Activated gamma-delta T cell (primary cell): Measurements from ENCODE around the gene UTP4.
"Not testable (repeated sequence)": the region's sequence is repeated elsewhere in the genome, so short reads cannot be mapped to it uniquely, and the experiment has no call there.

Source experiments
- DNase-seq: peaks from one replicate; lab custom pipeline; 2025; lab: John Stamatoyannopoulos, UW

The UTP4 gene

DNA sequence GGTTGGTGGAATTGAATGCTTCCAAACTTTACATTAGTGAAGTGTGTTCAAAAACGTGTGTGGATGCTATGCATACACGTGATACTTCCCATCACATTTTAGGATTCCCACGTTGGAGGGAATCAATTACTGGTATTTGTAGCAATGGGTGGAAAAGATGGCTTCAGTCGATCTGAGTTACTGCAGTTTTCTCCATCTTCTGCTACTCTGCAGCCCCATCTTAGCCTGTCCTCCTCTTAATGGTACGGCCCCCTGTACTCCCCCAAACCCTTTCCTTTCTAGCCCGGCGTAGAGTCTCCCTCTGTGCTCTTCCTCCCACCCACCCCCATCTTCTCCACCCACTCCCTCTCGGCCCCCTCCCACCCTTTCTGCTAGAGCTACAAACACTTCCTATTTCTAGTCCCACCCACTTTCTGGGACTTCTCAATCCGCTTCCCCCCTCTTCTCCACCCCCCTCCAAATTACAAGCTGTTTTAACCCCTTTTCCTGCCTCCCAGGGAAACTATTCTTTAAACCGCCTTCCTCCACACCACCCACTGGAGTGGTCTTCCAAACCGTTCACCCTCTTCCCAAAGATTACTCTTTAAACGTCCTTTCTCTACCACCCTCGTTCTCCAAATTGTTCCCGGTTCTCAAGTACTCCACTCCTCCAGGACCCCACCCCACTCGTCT, 1.1 kb upstream of the UTP4 start:
- no peak for DNase-seq

DNA sequence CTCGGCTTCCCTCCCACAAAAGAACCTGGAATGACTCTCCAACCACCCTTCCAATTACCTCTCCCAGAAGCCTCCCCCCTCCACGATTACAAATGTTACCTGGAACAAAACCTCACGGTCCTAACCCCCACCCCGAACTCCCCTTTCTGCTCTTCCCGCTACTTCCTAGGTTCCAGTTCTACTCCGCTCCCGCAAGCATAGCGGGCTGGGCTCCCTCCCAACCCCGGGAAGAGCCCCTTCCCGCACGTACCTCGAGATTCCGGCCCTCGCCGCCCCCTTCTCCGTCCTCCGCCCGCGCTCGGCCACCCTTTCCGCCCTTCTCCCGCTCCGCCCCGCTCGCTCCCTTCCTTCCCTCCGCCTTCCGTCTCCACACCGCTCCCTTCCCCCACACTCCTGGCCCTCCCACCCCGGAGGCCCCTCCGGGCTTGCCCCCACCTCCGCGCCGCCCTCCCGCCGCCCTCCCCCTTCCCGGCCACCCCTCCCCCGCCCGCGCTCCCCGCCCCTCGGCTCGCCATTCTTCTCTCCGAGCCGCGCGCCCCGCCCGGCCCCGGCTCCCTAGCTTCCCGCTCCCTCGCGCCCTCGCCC, 518 bp upstream of the UTP4 start:
- DNase-seq = peak; percentile 65

DNA sequence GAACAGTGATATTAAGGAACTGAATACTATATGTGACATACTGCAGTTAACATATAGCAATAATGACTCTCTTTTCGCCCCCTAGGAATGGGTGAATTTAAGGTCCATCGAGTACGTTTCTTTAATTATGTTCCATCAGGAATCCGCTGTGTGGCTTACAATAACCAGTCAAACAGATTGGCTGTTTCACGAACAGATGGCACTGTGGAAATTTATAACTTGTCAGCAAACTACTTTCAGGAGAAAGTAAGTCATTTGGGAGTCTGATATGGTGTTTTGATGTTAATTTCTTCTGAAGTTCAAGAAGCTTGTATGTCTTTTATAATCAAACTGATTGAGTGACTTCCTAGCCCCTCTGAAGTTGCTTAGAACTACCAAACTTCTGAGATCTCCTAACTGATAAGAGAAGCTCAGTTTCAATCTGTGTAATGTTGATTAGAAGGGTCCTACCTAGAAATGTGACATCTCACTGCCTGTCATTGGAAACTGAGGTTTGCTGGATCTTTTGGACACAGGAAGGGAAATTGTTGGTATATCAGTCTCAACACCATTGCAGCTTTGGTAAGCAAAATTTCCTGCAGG, 1.0 kb downstream of the UTP4 start:
- no peak for DNase-seq

DNA sequence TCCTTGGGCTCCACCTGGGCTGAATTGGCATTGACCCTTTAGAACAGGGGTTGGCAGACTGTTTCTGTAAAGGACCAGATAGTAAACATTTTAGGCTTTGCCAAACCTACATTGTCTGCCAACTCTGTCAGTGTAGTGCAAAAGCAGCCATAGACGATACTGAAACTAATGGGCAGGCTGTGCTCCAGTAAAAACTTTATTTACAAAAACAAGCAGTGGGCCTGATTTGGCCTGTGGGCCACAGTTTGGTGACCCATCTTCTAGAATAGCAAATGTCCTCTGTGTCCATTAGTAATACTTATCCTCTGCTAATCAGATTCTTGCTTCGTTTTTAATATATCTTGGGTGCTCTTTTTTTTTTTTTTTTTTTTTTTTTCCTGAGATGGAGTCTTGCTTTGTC, 6.2 kb downstream of the UTP4 start:
- DNase-seq = no peak

DNA sequence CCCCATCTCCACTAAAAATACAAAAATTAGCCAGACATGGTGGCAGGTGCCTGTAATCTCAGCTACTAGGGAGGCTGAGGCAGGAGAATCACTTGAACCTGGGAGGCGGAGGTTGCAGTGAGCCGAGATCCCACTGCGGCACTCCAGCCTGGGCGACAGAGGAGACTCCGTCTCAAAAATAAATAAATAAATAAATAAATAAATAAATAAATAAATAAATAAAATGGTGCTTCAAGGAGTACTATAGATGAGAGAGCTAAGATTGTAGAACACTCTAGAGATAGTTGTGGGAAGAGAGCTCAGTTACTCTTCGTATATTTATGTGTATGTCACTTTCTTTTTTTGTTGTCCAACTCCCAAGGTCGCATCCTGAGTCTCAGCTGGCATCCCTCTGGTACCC, 7.0 kb downstream of the UTP4 start:
- DNase-seq = not testable (repeated sequence)

DNA sequence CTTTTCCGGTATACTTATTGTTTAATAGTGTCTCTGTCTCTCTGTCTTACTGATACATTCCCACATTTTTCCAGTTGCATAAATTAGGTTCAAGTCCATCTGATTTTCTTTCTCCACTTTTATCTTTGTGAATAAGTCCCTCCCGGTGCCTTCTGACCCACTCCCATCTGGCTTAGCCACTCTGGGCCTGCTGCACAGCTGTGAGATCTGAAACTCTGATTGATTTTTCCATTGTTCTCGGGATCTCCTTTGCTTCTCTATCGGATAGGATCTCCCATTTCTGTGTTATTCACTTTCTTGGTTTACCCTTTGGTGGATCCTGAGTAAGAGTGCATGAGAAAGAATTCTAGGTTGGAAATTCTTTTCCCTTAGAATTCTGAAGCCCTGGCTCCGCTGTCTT, 8.6 kb downstream of the UTP4 start:
- no peak for DNase-seq

DNA sequence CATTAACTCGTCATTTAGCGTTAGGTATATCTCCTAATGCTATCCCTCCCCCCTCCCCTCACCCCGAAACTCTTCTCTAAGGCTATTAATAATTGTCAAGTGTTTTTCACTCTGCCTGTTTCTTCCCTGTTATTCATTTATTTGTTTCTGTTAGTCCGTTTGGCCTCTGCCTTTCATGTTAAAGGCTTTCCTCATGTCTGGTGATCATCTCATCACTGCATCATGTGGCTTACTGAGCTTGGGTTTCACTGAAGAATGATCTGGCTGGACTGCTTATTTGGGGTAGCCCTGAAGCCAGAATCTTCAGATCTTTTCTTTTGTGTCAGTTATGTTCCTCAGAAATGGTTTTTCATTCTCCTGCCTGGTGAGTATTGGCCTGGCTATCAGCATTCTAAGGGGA, 9.5 kb downstream of the UTP4 start:
- no peak for DNase-seq

DNA sequence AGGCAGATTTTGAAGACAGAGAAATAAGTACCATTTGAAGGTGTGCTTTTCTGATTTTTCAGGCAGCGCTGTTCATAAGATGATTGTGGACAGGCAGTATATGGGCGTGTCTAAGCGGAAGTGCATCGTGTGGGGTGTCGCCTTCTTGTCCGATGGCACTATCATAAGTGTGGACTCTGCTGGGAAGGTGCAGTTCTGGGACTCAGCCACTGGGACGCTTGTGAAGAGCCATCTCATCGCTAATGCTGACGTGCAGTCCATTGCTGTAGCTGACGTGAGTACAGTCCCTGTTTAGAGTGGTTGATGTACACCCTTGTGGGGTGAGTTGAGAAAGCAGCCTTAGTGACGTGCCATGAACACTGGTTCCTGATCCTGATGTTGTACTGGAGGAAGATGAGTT, 10.7 kb downstream of the UTP4 start:
- no peak for DNase-seq

DNA sequence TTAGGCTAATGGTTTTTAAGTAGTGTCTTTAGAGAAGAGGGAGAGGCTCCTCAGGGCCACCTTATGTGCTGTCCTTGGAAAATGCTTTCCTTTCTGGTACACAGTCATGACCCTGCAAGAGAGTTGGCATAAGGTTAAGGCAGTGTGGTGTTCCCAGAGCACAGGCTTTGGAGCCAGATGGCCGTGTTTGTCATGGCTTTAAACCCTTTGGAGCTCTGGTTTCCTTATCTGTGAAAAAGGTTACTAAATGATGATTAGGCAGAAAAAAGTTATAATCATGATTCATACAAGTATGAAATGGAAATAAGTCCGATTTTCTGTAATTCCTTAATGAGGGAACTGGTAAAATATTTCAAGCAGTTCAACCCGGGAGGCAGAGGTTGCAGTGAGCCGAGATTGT, 13.2 kb downstream of the UTP4 start:
- DNase-seq = no peak

DNA sequence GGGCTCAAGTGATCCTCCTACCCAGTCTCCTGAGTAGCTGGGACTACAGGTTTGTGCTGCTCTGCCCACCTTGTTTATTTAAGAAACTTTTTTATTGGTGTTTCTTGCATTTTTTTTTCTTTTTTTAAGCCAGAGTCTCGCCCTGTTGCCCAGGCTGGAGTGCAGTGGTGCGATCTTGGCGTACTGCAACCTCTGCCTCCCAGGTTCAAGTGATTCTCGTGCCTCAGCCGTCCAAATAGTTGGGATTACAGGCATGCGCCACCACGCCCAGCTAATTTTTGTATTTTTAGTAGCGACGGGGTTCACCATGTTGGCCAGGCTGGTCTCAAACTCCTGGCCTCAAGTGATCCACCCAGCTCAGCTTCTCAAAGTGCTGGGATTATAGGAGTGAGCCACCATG, 17.2 kb downstream of the UTP4 start:
- not testable (repeated sequence) for DNase-seq

DNA sequence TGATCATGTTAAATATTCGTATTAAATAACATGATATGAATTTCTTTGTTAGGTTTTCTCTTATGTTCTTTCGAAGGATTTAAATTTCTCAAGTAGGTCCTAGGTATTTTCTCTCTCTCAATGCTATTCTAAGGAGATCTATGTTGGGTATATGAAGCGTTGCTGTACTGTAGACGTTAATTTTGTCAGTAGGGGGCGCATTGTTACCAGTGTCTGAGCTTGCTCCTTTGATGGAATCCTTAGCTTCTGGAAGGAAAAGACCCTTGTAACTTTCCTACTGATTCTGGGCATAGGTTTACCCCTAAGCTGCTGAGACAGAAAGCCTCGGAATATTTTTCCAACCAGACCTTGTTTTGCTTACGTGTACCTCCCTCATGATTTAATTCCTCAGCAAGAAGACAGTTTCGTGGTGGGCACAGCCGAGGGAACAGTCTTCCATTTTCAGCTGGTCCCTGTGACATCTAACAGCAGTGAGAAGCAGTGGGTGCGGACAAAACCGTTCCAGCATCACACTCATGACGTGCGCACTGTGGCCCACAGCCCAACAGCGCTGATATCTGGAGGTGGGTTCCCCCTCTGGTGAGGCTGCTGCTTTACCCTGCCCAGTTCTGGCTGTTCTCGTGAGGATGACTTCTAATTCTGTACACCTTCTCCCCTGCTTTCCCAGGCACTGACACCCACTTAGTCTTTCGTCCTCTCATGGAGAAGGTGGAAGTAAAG, 17.9 kb downstream of the UTP4 start:
- DNase-seq = no peak

DNA sequence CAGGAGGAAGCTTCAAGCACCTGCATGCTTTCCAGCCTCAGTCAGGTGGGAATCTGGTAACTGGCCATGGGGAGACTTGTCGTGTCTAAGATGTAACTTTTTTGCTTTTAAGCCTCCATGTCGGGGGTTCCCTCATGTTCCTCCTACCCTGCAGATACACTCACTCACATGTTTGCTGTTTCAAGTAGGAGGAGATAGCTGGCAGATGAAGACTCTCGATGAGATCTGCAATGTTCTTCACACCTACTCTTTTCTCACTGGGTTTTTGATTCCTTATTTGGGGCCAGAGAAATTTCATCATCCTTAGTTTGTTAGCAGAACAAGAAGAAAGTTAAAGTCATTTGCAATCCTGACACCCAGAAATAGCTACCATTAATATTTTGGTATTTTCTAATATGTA, 24.7 kb downstream of the UTP4 start:
- no peak for DNase-seq

DNA sequence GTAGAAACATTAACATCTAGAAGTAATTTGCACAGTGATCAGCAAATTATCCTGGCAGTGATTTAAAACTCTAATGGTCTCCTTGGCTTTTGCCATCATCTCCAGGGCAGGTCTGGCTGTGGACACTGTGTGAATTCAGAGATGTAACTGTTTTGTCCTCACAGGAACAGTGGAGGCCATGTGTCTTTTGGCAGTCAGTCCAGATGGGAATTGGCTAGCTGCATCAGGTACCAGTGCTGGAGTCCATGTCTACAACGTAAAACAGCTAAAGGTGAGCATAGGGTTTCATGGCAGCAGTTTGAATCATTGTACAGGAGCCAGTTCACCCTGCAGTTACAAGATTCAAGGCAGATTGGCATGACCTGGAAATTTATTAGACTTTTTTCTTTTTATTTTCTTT, 27.7 kb downstream of the UTP4 start:
- DNase-seq = no peak

DNA sequence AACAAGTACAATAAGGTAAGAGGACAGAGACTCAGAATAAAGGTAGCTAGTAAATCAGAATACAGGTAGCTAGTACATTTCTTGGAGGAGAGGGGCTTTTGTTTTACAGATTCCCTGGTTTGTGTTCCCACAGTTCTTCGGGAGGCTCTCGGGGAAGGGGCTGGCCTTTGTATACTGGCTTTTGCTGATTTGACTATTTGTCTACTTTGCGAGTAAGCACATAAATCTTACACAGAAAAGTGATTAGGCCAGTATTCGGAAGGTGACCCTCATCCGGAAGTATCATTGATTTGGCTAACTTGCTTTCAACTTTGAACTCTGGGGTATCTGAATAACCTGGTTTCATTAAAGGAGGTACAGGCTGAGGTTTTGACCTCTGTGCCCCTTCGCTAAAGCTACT, 33.1 kb downstream of the UTP4 start:
- no peak for DNase-seq

DNA sequence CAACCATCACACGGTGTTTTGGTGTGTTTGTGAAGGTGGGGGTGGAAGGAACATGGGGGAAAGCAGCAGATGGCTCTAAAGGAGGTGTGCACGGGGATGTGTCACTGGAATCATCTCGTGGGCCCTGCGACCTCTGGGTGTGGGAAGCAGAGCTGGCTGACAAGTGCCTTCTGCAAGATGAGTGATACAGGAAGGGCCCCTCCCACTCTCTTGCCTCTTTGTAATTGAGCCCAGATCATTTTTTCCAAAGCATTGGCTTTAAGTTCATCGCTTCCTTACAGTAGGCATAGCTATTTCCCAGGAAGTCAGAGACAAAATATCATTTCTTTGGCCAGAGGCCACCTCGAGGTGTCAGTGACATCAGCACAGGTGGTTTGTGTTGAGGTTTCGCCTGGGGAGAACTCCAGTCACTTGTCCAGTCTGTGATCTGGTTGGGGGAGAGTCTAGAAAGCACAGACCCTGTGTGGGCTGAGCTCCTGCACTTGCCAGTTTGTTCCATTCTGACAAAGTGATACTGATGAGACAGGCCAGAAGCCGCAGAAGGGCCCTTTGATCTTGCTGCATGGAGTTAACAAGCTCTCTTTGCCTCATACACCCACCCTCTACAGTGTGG, 33.9 kb downstream of the UTP4 start:
- DNase-seq = no peak

DNA sequence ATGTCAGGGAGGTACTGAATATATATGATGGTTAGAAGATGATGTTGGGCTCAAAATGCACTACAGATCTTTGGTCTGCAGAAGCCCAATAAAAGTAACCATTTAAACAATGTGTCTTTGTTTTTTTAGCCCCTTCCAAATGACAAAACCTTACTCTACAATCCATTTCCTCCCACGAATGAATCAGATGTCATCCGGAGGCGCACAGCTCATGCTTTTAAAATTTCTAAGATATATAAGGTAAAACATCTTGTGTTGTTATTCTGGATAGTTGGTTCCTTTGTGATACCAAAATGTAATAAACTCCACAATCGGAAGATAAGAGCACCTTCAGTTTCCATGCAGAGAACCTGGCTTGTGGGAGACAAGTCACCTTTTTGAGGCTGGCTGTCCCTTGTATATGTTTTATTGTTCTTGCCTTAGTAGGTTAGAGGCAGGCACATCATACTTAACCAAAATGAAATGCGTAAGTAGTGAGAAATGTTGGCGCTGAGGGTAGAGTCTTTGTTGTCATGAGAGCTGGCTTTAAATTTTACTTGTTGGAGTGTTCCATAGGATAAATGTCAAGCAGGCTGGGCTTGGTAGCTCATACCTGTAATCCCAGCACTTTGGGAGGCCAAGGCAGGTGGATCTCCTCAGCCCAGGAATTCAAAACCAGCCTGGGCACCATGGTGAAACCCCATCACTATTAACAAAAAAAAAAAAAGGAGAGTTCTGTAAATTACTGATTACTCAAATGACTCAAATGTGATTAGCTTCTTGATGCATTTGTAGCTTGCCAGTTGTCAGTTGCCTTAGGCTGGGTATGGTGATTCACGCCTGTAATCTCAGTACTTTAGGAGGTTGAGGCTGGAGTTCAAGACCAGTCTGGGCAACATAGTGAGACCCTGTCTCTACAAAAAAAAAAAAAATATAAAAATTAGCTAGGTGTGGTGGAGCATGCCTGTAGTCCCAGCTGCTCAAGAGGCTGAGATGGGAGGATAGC, 34.8 kb downstream of the UTP4 start:
- DNase-seq = no peak

DNA sequence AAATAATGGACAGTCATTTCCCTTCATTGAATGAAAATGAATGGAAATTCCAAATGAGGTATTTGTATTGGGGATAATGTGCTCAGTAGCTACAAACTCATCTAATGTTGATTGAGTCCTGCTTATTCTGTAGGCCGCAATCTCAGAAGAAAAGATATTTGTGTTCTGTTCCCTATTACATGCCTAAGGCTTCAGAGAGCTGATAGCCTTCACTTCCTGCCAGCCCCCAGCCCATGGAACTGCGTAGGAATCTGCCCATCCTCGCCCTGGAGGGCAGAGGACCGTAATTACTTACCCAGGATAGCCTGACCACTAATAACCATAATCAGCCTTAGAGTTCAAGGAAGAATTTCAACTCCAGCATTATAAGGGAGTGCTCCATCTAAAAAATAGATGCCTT, 36.6 kb downstream of the UTP4 start:
- DNase-seq = no peak

DNA sequence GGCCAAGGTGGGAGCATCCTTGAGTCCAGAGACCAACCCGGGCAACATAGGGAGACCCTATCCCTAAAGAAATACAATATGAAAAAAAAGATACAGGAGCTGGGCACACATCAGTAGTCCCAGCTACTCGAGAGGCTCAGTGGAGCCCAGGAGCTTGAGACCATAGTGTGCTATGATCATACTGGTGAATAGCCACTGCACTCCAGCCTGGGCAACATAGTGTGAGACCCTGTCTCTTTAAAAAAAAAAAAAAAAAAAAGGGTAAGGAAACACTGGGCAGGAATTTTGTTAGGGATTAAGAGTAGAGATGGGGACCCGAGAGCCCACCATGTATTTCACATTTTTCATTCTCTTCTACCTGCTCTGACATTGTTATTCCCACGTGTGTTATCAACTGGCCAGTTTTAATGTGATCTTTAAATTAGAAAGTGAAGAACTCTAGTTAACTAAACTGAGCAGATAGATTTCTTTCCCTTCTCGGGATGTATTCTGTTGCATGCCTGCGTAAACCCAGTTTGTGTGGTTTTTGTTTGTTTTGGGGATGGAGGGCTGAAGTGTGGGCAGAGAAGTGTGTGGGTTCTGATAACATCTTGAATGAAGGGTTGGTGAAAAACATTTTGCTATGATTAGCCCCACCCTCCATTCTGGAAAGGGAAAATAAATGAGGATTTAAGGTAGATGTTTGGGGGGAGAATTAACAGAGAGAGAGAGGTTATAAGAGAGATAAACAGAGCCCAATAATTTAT, 37.3 kb downstream of the UTP4 start:
- DNase-seq = no peak

DNA sequence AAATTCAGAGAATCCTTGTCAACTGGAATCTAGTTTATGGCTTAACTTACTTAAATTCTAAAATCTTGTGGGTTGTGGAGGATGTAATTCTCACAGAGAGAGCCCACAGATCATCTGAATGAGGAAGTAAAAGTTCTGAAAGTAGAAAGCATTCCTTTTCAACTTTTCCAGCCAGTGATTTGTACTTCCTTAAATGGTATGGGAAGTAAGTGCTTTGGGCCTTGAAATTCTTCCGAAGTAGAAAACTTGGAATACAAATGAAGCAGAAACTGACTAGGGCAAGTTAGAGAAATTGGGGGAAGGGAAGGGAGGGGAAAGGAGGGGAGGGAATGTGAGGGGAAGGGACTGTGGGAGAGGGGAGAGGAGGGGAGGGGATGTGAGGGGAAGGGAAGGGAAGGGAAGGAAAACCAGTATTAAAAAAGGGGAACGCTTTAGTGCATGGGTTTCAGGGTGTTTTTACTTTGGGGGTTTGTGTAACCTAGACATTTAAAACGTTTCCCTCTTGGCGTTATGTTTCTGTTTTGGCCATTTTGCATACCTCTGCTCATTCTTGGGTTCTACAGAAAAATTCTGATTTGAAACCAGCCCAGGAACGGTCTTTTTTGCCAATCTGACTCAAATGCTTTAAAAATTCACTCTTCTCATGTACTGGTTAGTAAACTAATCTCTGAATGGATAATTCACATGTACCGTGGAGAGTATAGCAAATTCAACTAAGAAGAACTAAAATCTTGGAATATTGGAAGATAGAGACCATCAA, 39.1 kb downstream of the UTP4 start:
- DNase-seq = no peak
